Stimulated activated naive CD4-positive, alpha-beta T cell (primary cell): ENCODE data around the gene GRID2.

Experiments used
- DNase-seq, 6 experiments: peaks; one replicate each; lab custom pipeline; 2025; lab: John Stamatoyannopoulos, UW

GRID2 gene

GRCh38 chr4:92733231-92733630, 429.5 kb downstream of the GRID2 start:
- no peak for DNase-seq

GRCh38 chr4:92735025-92735665, 431.4 kb downstream of the GRID2 start:
- no peak for DNase-seq

DNA sequence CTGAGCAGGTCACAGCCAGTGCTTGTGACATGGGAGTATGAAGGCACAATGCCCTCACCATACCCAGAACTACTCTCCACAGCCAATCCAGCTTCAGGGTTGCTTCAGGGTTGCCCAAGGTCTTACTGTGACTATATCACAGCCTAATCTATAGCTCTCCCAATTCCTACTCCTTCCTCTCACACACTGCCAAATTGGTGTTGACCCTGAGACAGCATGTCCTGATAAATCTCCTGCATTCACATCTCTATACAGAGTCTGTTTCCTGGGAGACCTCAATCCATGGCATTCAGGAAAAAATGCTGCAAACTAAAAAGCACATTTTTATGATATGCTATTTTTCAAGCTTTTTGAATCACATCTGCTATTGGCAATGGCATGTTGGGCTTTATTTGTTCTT, 456.7 kb downstream of the GRID2 start:
- no peak for DNase-seq

GRCh38 chr4:92776080-92776479, 472.3 kb downstream of the GRID2 start:
- no peak for DNase-seq

- DNase-seq = no peak
These were observed 486.0 kb downstream of the GRID2 start for GRCh38 chr4:92789741-92790140.

- no peak for DNase-seq
These were observed 488.2 kb downstream of the GRID2 start for GRCh38 chr4:92791871-92792440.

DNA sequence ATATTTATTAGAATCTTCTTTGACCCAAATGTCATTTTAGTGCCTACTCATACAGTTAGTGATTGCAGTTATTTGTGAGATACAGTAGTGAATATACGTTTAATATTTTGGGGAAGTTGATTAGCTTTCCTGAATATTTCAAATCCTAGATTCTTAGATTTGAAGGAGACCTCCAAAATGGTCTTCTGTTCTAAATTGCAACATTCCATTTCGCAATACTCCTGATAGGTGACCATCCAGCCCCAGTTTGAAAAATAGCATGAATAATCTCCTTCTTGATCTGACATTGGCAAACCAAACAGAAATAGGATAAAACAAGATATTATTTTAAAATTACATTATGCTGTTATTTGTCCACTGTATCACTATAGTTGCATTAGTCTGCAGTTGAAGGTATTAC, 505.6 kb downstream of the GRID2 start:
- DNase-seq = no peak

GRCh38 chr4:92812652-92813051, 508.9 kb downstream of the GRID2 start:
- DNase-seq = no peak

- DNase-seq = no peak
These were observed 510.9 kb downstream of the GRID2 start for GRCh38 chr4:92814677-92815076.

GRCh38 chr4:92825256-92825655, 521.5 kb downstream of the GRID2 start:
- DNase-seq = no peak

- DNase-seq = no peak
These were observed 522.0 kb downstream of the GRID2 start for GRCh38 chr4:92825791-92826190.

GRCh38 chr4:92830771-92831170, 527.0 kb downstream of the GRID2 start:
- no peak for DNase-seq

DNA sequence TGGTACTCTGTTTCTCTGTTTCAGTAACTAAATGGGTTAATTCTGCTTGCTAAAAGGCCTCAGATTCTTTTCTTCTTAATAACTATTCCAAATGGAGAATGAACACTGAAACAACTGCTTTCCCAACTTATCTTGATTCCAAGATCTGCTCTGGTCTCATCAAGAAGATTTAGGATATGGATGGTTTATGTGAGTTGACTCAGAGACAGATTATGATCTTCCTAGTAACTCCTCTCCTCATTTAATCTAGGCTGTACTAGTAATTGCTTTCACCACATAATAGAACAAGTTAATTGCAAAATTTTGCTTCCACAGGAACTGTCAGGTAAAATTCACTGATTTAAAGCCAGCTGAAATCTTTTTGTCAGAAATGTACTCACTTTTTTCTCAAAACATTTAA, 537.1 kb downstream of the GRID2 start:
- DNase-seq = no peak

- no peak for DNase-seq
These were observed 540.0 kb downstream of the GRID2 start for GRCh38 chr4:92843784-92844183.

- DNase-seq = no peak
These were observed 543.3 kb downstream of the GRID2 start for GRCh38 chr4:92847026-92847425.

DNA sequence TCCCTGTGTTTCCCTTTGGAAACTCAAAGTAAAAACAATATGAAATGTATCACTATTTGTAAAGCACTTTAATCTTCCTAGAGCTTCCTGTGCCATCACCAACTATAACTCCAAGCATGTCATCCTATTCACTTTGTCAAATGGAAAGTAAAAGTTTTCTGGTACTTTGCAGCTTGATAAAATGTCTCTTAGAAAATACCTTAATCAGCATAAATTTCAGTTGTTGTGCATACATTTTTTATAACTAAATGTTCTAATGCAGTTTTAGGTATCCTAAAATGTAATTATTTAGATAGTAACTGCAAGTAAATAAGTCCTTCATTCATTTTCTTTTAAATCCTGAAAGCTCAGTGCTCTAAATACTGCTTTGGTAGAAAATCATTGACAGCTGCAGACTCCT, 558.7 kb downstream of the GRID2 start:
- no peak for DNase-seq

GRCh38 chr4:92864096-92864495, 560.3 kb downstream of the GRID2 start:
- no peak for DNase-seq

GRCh38 chr4:92872604-92873003, 568.8 kb downstream of the GRID2 start:
- DNase-seq = no peak

DNA sequence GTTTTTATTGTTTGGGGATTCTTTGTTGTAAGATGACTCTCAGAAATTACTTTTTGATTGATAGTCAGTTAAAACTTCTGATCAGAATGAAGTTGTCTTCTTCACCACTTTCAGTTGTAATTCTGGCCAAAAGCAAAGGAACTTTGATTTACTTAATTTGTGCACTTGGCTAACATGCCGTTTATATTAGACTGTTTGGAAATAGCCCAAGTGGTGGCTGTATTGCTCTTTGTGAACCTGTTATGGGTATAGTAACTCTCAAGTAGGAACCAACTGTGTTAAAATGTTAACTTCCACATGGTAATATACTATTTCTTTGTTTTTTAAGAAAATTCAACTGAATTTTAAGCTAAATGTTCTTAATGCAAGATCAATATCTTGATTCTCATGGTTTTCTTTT, 581.9 kb downstream of the GRID2 start:
- DNase-seq = no peak

- DNase-seq = no peak
These were observed 648.7 kb downstream of the GRID2 start for GRCh38 chr4:92952426-92952825.

- no peak for DNase-seq
These were observed 649.1 kb downstream of the GRID2 start for GRCh38 chr4:92952897-92953296.

DNA sequence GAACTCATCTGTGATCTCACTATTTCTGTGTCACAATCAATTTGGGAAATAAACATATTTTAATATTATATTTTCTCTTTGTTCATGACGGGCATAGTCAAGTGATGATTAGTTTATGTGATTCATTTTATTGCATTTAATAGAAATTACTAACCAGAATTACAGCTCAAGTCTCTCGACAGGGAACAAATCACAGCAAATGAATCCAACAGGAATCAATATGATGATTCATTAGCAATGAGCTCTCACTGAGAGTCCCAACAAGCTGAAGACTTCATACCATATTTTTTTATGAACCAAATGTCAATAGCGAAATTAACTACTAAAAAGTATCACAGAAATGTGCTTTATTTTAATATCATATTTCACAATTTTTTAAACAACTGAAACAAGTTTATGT, 649.7 kb downstream of the GRID2 start:
- DNase-seq = no peak

DNA sequence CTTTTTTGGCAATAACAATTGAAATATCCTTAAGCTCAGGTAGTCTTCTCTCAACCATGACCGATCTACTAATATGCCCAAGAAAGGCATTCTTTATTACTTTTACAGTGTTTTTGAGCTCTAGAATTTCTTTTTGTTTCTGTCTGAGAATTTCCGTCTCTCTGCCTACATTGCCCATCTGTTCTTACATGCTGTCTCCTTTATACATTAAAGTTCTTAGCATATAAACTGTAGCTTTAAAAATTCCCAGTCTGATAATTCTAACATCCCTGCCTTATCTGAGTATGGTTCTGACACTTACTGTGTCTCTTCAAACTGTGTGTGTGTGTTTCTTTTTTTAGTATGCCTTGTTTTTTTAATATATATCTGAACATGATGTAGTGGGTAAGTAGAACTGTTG, 658.1 kb downstream of the GRID2 start:
- no peak for DNase-seq

- no peak for DNase-seq
These were observed 659.1 kb downstream of the GRID2 start for GRCh38 chr4:92962831-92963230.
